K562 (cell line): ENCODE results near the gene CORT. TPM values are rescaled to one million over a fixed set of nuclear protein-coding genes. Genes with fewer than 3 reads are reported as not detected.

Experiments used
- CBX3 ChIP-seq, 2 experiments: IDR thresholded peaks; 1 replicate in 1 of 2; 2 replicates in 1 of 2; pipeline ENCODE4 v1.6.1; 2012; ENCODE audit warnings: inconsistent platforms in 2 of 2, low read length in 2 of 2, borderline replicate concordance in 1 of 2, control low read depth in 1 of 2
- CHD2 ChIP-seq: IDR thresholded peaks from 2 replicates; pipeline ENCODE4 v1.6.1; 2011; ENCODE audit warnings: low read depth, low read length
- FOXO4 ChIP-seq: fragments of 450-650 bp; formaldehyde crosslinking; IDR thresholded peaks from 2 replicates; pipeline ENCODE4 v1.4.0; 2020; ENCODE audit warnings: mild to moderate bottlenecking, moderate library complexity
- HIVEP1 ChIP-seq: fragments of 250-450 bp; sonication (Bioruptor Pico); IDR thresholded peaks from 2 replicates; pipeline ENCODE4 v1.4.0; 2020; ENCODE audit warnings: mild to moderate bottlenecking
- KDM1A ChIP-seq, 2 experiments: fragments of 450-650 bp; IDR thresholded peaks; 2 replicates each; pipeline ENCODE4 v1.6.1; 2016; ENCODE audit warnings: mild to moderate bottlenecking in 2 of 2
- MYNN ChIP-seq, 2 experiments: sonication (generic); formaldehyde crosslinking in 1 of 2; IDR thresholded peaks; 2 replicates each; pipeline versions ENCODE4 v1.5.0 to v1.6.1; 2016 to 2020; ENCODE audit warnings: antibody characterized with exemption in 1 of 2, missing genetic modification reagents in 1 of 2
- PHB2 ChIP-seq: fragments of 450-650 bp; IDR thresholded peaks from 2 replicates; pipeline ENCODE4 v1.6.1; 2017; ENCODE audit warnings: low read depth
- PTTG1 ChIP-seq: fragments of 450-650 bp; IDR thresholded peaks from 2 replicates; pipeline ENCODE4 v1.6.1; 2016; ENCODE audit warnings: low read depth, mild to moderate bottlenecking, missing genetic modification characterization, missing compliant biosample characterization
- RBBP5 ChIP-seq: fragments of 200-600 bp; sonication (generic); IDR thresholded peaks from 2 replicates; pipeline ENCODE4 v1.6.1; 2012; ENCODE audit warnings: borderline replicate concordance, mild to moderate bottlenecking, low read length, control low read depth, inconsistent platforms; ENCODE audit not compliant: insufficient read depth, poor library complexity, severe bottlenecking
- RBM15 ChIP-seq: fragments of 200-400 bp; formaldehyde crosslinking; IDR thresholded peaks from 2 replicates; pipeline ENCODE4 v1.6.1; 2018; ENCODE audit warnings: mild to moderate bottlenecking, low read length, moderate library complexity; ENCODE audit not compliant: insufficient read depth
- RNF219 ChIP-seq: fragments of 250-450 bp; sonication (Bioruptor Pico); IDR thresholded peaks from 2 replicates; pipeline ENCODE4 v1.5.0; 2022; ENCODE audit warnings: mild to moderate bottlenecking
- SMAD3 ChIP-seq: fragments of 450-650 bp; formaldehyde crosslinking; conservative IDR thresholded peaks from 2 replicates; pipeline ENCODE4 v1.4.0; 2020; ENCODE audit warnings: mild to moderate bottlenecking
- SMARCC2 ChIP-seq: fragments of 450-650 bp; IDR thresholded peaks from 2 replicates; pipeline ENCODE4 v1.6.1; 2017; ENCODE audit warnings: antibody characterized with exemption, moderate library complexity, mild to moderate bottlenecking, low read depth
- SRF ChIP-seq, 2 experiments: fragments of 250-450, 450-650 bp in 1 of 2; sonication (Bioruptor Pico) in 1 of 2; sonication (generic) in 1 of 2; formaldehyde crosslinking; IDR thresholded peaks; 2 replicates each; pipeline versions ENCODE4 v1.5.0 to v1.5.1; 2020 to 2022; ENCODE audit warnings: mild to moderate bottlenecking in 1 of 2, missing genetic modification reagents in 1 of 2
- SRSF3 ChIP-seq: fragments of 200-400 bp; formaldehyde crosslinking; IDR thresholded peaks from 2 replicates; pipeline ENCODE4 v1.6.1; 2016; ENCODE audit warnings: mild to moderate bottlenecking, low read length, moderate library complexity; ENCODE audit not compliant: insufficient read depth
- TCF3 ChIP-seq: sonication (generic); formaldehyde crosslinking; IDR thresholded peaks from 2 replicates; pipeline ENCODE4 v1.4.0; 2020; ENCODE audit warnings: mild to moderate bottlenecking, missing genetic modification reagents
- TEAD4 ChIP-seq, 2 experiments: sonication (generic) in 1 of 2; formaldehyde crosslinking in 1 of 2; IDR thresholded peaks; 2 replicates each; pipeline versions ENCODE4 v1.6.1 to v1.8.0; 2012 to 2022; ENCODE audit warnings: borderline replicate concordance in 1 of 2, inconsistent platforms in 1 of 2, low read length in 1 of 2, mild to moderate bottlenecking in 1 of 2, missing genetic modification reagents in 1 of 2
- ZNF12 ChIP-seq: sonication (generic); formaldehyde crosslinking; IDR thresholded peaks from 2 replicates; pipeline ENCODE4 v1.4.0; 2020; ENCODE audit warnings: mild to moderate bottlenecking, missing genetic modification reagents
- ZNF347 ChIP-seq: fragments of 450-650 bp; formaldehyde crosslinking; IDR thresholded peaks from 2 replicates; pipeline ENCODE4 v1.4.0; 2020; ENCODE audit warnings: low read depth, mild to moderate bottlenecking, moderate library complexity
- ZNF408 ChIP-seq: fragments of 250-450 bp; sonication (Bioruptor Pico); IDR thresholded peaks from 2 replicates; pipeline ENCODE4 v1.4.0; 2020; ENCODE audit warnings: low read depth, mild to moderate bottlenecking, moderate library complexity
- ZNF444 ChIP-seq: fragments of 250-450 bp; sonication (Bioruptor Pico); IDR thresholded peaks from 2 replicates; pipeline ENCODE4 v1.4.0; 2020; ENCODE audit warnings: mild to moderate bottlenecking, moderate library complexity
- ZNF512 ChIP-seq: IDR thresholded peaks from 2 replicates; pipeline ENCODE4 v1.6.1; 2016; ENCODE audit warnings: missing genetic modification characterization, missing compliant biosample characterization
- ZNF584 ChIP-seq: fragments of 200-800 bp; sonication (Bioruptor generic); IDR thresholded peaks from 2 replicates; pipeline ENCODE4 v1.6.1; 2016; ENCODE audit warnings: low read depth, mild to moderate bottlenecking, missing genetic modification characterization, missing compliant biosample characterization
- ZNF668 ChIP-seq: fragments of 250-450 bp; sonication (Bioruptor Pico); IDR thresholded peaks from 2 replicates; pipeline ENCODE4 v1.8.0; 2022; ENCODE audit warnings: mild to moderate bottlenecking, inconsistent platforms
- ZNF76 ChIP-seq: fragments of 250-450 bp; sonication (Bioruptor Pico); IDR thresholded peaks from 2 replicates; pipeline ENCODE4 v1.4.0; 2020; ENCODE audit warnings: mild to moderate bottlenecking, moderate library complexity, borderline replicate concordance
- polyA plus RNA-seq, 8 experiments: library from polyadenylated mRNA; depleted of rRNA in 4 of 8; stranded (reverse) in 5 of 8; unstranded in 3 of 8; fragments of >200 nt; fragmentation: Nextera tagmentation in 2 of 8; fragmentation: Illumina TruSeq in 1 of 8; extraction: Ambion mirVana in 2 of 8; extraction: Trizol in 1 of 8; gene quantifications; 2 replicates each; pipeline versions ENCODE4 v1.2.1 to v1.2.3, GENCODE V29; 2011 to 2014; ENCODE audit warnings: inconsistent platforms in 1 of 8, missing spikeins in 1 of 8
- total RNA-seq, 7 experiments: library from RNA; depleted of rRNA in 6 of 7; stranded (reverse); fragments of >200 nt in 6 of 7; fragmentation: Illumina TruSeq in 2 of 7; extraction: Trizol in 2 of 7; gene quantifications; 2 replicates each; pipeline versions ENCODE4 v1.2.1 to v1.2.3, GENCODE V29; 2011 to 2021; ENCODE audit warnings: low replicate concordance in 1 of 7

CORT gene
- total and polyA plus RNA-seq, 9 of the 15 experiments (the other 6 are each of a cell fraction or from before 2014, with no cell fraction given) = 0.08 to 0.54 (median 0.13) TPM; not detected in 5

DNA sequence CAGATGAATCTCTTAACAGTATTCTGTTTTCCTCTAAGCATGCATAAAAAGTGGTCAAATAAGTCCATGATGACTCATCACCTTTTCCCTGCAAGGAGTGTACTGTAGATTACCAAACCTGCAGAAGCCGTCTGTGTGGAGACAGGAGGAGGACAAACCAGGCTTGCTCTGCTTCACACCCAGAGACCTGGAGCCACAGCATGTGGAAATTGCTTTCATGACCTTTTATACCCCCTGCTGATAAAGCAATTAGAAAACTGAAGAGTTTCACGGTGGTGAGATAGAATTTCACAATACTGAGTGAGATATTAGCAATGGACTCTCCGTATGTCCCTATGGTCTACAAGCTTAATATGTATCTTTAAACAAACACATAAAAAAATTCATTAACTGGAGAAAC lies 9.4 kb downstream of the CORT start (continued):
- TF ChIP-seq RBM15 (no peak), TEAD4 (IDR thresholded peaks at IDR 0.05; ENCODE audit: low read length) (peak; percentile 64), TEAD4 (CRISPR knock-in tag; IDR thresholded peaks at IDR 0.05; ENCODE audit: borderline replicate concordance) (no peak), ZNF668 (no peak), KDM1A (IDR thresholded peaks at IDR 0.05) (no peak; a peak in 1 of 4 replicates), PTTG1 (tag) (no peak), FOXO4 (CRISPR knock-in tag) (no peak), SMARCC2 (peak; percentile 87), ZNF584 (no peak), CBX3 (IDR thresholded peaks at IDR 0.05; ENCODE audit: borderline replicate concordance in 1 of 2, low read length in 2 of 2) (peak in 1 of 2 experiments; percentile 82; a peak in 1 of 3 replicates), SRF (CRISPR knock-in tag; IDR thresholded peaks at IDR 0.05) (no peak; a peak in 1 of 4 replicates), ZNF12 (CRISPR knock-in tag) (no peak), ZNF444 (no peak), ZNF512 (no peak), SRSF3 (no peak), ZNF347 (no peak), PHB2 (no peak), ZNF76 (CRISPR knock-in tag) (no peak), CHD2 (no peak), SMAD3 (CRISPR knock-in tag) (no peak), ZNF408 (CRISPR knock-in tag) (no peak), RBBP5 (no peak), HIVEP1 (CRISPR knock-in tag) (no peak), MYNN (IDR thresholded peaks at IDR 0.05) (no peak), MYNN (CRISPR knock-in tag; IDR thresholded peaks at IDR 0.05) (no peak), RNF219 (CRISPR knock-in tag) (no peak), TCF3 (CRISPR knock-in tag) (peak; percentile 72)
